ENCODE results near the gene LRRC57.

Gene LRRC57

DNA sequence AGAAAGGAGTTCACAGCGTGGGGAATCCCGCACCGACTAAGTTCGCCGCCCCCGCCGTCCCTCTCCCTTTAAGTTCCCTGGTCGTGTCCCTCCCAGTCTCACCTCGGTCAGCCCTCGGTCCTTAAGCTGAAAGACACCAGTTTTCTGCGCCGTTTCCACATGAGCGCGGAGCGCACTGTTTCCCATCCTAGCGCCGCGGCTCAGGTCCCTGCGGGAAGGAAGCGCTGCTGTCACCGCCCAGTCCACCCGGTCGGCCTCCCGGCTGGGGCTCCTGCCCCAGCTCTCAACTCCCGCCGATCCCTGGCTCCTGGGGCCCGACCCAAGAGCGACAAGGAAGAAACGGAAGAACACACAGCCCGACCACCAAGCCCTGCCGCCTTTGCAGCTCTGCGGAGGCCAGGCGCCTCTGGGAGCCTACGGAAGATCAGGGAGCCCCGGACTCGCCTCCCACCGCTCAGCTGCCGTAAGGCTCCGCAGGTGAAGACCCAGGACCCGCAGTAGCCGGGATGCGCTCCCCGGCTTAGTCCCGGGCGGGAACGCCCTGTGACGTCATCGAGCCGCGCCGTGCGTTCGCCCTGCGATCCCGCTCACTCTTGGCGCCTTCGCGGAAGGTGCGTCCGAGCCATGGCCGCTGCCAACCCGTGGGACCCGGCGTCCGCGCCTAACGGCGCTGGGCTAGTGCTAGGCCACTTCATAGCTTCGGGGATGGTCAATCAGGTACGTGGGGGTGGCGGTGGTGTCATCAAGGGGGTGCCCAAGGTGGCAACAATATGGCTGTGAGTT lies at the start of gene LRRC57, which contains the start of gene HAUS2:
Gene LRRC57, minus strand, starts transcription at position 545 of the 783 bp plus-strand sequence. Its CDS starts 359 bp downstream, at position 186.
Gene HAUS2, plus strand, starts transcription at position 590 of the 783 bp plus-strand sequence. Its CDS starts 35 bp downstream, at position 625.
- TF ChIP-seq, protein P1, sequence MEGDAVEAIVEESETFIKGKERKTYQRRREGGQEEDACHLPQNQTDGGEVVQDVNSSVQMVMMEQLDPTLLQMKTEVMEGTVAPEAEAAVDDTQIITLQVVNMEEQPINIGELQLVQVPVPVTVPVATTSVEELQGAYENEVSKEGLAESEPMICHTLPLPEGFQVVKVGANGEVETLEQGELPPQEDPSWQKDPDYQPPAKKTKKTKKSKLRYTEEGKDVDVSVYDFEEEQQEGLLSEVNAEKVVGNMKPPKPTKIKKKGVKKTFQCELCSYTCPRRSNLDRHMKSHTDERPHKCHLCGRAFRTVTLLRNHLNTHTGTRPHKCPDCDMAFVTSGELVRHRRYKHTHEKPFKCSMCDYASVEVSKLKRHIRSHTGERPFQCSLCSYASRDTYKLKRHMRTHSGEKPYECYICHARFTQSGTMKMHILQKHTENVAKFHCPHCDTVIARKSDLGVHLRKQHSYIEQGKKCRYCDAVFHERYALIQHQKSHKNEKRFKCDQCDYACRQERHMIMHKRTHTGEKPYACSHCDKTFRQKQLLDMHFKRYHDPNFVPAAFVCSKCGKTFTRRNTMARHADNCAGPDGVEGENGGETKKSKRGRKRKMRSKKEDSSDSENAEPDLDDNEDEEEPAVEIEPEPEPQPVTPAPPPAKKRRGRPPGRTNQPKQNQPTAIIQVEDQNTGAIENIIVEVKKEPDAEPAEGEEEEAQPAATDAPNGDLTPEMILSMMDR (conservative IDR thresholded peaks at IDR 0.05; ENCODE audit: low read depth, low read length), result no peak
- peak within 1 kb of the TSS; percentile 96 for H3K4me3 ChIP-seq (ENCODE audit: low read depth, low read length)
- DNase-seq (ENCODE audit: low read depth), result peak; percentile 80

DNA sequence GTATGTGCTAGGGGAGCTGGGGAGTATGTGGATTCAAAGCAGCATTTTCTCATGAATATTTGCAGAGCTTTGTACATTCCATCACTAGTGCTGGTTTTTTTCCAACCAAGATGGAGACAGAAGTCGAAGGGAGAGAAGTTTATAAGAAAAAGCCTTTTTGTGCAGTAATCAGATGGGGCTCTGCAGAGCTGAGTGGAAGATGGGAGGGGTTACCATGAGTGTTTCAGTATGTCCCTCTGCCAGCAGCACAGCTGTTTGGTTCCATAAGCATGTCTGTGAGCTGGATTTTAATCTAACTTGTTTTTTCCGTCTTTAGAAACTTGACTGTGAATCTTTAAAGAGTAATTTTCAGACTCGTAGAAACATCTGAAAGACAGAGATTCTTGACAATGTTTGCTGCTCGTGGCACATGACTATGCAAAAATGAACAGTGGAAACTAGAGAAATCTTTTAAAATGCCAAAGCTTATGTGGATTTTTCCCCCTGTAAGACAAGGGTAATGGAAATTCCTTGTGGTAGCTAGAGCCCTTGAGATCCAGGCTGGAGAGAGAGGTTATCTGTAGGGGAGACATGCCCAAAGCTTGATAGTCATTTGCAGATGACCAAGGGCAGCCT lies 47.1 kb upstream of the LRRC57 start:
- no peak overlapping the region for H3K4me3 ChIP-seq (ENCODE audit: low read depth, low read length)
- peak; percentile 30 for DNase-seq (ENCODE audit: low read depth)
- TF ChIP-seq, protein P1 (conservative IDR thresholded peaks at IDR 0.05; ENCODE audit: low read depth, low read length), result no peak

DNA sequence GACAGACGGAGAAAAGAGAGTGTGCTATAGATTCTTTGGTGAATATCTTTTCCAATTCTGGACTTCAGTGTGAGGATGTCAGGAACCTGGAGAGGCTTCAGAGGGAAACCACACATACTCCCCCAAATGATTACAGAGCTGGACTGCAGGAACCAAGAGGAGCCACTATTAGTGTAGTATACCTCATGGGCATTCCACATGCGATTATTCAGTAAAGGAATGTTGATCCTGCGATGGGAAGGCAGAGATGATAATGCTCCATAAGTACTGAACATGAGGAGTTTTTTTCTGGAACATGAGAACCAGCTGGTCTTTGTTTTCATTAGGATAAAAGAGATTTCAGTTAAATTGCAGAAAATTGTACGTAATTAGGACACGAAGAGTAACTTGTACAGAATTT lies 45.5 kb upstream of the LRRC57 start:
- H3K4me3 ChIP-seq (ENCODE audit: low read depth, low read length), result no peak overlapping the region
- DNase-seq (ENCODE audit: low read depth), result no peak
- TF ChIP-seq, protein P1 (conservative IDR thresholded peaks at IDR 0.05; ENCODE audit: low read depth, low read length), result no peak

DNA sequence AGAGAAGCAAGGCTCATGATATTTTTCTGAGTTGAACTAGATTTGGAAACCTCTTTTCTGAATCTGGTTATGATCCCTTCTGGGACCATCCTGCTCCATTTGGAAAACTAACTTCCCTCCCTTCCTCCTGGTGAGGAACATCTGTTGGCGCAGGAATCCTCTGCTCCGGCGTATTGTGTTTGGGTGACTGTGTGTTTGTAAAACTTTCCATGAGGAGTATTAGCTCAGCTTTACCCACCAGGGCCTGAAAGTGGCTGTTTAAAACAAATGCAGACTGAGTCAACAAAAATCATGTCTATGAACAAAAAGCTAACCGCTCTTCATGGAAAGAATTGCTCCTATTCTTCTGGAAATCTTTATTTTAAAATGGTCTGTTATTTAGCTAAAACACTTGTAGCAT lies 44.5 kb upstream of the LRRC57 start:
- DNase-seq (ENCODE audit: low read depth), result no peak
- TF ChIP-seq, protein P1 (conservative IDR thresholded peaks at IDR 0.05; ENCODE audit: low read depth, low read length), result no peak
- H3K4me3 ChIP-seq (ENCODE audit: low read depth, low read length), result no peak overlapping the region

DNA sequence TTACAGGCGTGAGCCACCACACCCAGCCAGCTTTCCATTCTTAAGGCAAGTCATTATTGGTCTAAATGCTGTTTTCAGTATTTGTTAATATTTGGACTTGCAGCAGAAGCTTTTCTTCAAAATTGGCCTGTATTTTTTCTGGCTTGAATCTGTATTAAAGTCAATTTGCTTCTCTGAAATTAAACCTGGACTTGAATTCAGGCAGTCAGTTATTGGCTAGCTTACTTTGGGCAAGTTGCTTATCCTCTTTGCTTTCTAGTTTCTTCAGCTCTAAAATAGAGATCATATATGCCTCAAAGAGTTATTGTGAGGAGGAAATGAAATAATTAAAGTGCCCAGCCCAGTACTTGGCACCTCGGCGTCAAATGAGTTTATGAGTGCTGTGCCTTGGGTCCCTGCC lies 44.1 kb upstream of the LRRC57 start:
- H3K4me3 ChIP-seq (ENCODE audit: low read depth, low read length), result no peak overlapping the region
- no peak for DNase-seq (ENCODE audit: low read depth)
- TF ChIP-seq, protein P1 (conservative IDR thresholded peaks at IDR 0.05; ENCODE audit: low read depth, low read length), result no peak

DNA sequence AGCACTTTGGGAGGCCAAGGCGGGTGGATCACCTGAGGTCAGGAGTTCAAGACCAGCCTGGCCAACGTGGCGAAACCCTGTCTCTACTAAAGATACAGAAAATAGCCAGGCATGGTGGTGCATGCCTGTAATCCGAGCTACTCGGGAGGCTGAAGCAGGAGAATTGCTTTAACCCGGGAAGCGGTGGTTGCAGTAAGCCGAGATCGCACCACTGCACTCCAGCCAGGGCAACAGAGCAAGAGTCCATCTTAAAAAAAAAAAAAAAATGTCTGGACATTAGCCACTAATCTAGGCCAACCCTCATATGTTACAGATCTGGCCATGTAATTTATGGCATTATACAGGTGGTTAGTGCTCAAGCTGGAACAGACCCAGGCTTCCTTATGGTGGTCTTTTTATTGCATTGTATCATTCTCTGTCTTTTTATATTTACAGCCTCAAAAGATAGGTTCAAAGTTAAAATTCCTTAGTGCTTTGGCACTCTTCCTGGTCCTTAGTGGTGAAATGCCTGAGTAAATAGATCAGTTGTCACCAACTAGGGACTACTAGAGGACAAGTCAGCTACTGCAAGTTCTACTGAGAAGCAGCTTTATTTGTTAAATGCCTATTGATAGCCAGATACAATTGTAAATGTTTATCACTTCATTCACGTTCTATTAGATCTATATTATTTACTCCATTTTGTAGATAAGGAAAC lies 42.8 kb upstream of the LRRC57 start:
- TF ChIP-seq, protein P1 (conservative IDR thresholded peaks at IDR 0.05; ENCODE audit: low read depth, low read length), result peak; percentile 42
- peak; percentile 71 for DNase-seq (ENCODE audit: low read depth)
- no peak overlapping the region for H3K4me3 ChIP-seq (ENCODE audit: low read depth, low read length)

Measured in choroid plexus epithelial cell (primary cell).